ENCODE measurements around the gene GTF2H1.

GRCh38 chr11:18308242-18308641 lies 14.1 kb upstream of the GTF2H1 start:
- no peak for TF ChIP-seq SNIP1 (IDR thresholded peaks at IDR 0.05; ENCODE audit: low read depth)
- no peak for TF ChIP-seq RNF2 (IDR thresholded peaks at IDR 0.05)
- no peak for TF ChIP-seq MYNN (IDR thresholded peaks at IDR 0.05)
- TF ChIP-seq MYNN (CRISPR knock-in tag; IDR thresholded peaks at IDR 0.05): no peak
- TF ChIP-seq CTCF (IDR thresholded peaks at IDR 0.05 in 2 of 3, conservative IDR thresholded peaks at IDR 0.05 in 1 of 3; ENCODE audit: insufficient read depth in 2 of 3, low read depth in 1 of 3, low read length in 3 of 3): no peak
- TF ChIP-seq CHD2 (IDR thresholded peaks at IDR 0.05; ENCODE audit: low read depth, low read length): no peak
- TF ChIP-seq CLOCK (CRISPR knock-in tag; IDR thresholded peaks at IDR 0.05; ENCODE audit: borderline replicate concordance): no peak
- TF ChIP-seq USF2 (CRISPR knock-in tag; IDR thresholded peaks at IDR 0.05): no peak
- no peak for TF ChIP-seq POLR2A (conservative IDR thresholded peaks at IDR 0.05)
- TF ChIP-seq CBX8 (IDR thresholded peaks at IDR 0.05; ENCODE audit: borderline replicate concordance, extremely low read depth, low read depth, low read length, poor library complexity, severe bottlenecking): no peak

Data from K562 (cell line).